ENCODE results near the gene PTTG1IP.
"Not testable (repeated sequence)": the region's sequence is repeated elsewhere in the genome, so short reads cannot be mapped to it uniquely, and the experiment has no call there.

Gene PTTG1IP

DNA sequence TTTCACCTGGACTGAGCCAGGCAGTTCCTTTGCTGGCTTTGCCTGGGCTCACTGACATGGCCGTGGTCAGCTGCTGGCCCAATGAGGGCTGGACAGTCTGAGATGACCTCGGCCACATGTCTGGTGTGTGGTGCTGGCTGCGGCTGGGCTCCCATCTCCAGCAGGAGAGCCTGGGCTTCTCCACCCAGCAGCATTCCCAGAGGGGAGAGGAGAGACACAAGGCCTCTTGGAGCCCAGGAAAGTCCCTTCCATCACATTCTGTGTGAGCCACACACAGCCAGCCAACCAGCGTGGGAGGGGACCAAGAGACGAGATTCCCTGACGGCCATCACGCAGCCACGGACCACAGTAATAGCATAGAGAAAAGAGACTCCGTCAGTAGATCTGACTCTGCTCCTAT lies 34.5 kb downstream of the PTTG1IP start:
- no peak for DNase-seq

DNA sequence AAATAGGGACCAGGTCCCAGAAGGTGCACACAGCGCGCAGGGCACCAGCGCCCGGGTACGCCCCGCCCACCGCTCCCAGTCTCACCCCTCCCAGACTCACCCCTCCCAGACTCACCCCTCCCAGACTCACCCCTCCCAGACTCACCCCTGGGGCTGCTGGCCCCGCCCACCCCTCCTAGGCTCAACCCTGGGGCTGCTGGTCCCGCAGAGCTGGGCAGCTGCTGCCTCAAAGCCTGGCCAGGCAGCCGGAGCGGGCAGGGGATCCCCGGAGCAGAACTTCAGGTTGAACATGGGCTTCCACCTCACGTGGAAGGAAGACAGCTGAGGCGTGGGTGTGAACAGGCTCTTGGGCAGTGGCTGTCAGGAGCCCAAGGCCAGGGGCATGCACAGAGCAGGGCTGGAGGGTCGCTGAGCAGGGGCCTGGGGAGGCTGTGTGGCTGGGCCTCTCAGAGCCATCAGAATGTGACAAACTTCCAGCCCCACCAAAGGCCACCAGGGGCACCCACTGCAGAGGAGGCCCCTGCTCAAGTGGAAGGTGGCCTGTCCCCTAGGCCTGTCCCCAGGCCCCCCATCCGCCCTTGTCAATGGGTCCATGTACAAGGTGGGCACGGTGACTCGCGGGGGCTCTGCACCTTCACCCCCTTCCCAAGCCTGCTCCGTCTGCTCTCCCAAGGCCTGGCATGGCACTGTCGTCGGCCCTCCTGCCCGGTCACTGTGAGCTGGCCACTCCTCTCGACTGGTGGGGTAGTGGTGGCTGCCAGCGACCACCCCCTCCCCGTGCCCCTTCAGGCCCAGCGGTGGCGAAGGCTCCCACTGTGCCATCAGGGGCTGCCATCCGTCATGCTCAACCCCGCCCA lies 35.2 kb downstream of the PTTG1IP start:
- no peak for DNase-seq

DNA sequence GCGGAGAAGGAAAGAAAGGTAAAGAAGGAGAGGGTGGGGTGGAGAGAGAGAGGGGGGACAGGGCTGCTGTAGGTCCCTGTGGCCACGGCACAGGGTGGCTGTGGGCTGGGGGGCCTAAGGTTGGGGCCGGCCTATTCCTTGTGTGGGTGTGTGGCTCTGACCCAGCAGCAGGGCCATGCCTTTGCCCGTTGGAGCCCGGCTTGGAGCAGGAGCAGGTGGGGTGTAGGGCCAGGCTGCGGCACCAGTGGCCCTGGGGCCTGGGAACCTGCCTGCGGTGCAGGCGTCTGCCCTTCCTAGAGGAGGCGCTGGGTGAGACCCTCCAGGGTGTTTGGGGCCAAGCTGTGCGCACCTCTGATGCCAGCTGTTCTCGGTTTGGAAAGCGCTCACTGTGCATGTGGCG lies 36.0 kb downstream of the PTTG1IP start:
- DNase-seq = no peak

DNA sequence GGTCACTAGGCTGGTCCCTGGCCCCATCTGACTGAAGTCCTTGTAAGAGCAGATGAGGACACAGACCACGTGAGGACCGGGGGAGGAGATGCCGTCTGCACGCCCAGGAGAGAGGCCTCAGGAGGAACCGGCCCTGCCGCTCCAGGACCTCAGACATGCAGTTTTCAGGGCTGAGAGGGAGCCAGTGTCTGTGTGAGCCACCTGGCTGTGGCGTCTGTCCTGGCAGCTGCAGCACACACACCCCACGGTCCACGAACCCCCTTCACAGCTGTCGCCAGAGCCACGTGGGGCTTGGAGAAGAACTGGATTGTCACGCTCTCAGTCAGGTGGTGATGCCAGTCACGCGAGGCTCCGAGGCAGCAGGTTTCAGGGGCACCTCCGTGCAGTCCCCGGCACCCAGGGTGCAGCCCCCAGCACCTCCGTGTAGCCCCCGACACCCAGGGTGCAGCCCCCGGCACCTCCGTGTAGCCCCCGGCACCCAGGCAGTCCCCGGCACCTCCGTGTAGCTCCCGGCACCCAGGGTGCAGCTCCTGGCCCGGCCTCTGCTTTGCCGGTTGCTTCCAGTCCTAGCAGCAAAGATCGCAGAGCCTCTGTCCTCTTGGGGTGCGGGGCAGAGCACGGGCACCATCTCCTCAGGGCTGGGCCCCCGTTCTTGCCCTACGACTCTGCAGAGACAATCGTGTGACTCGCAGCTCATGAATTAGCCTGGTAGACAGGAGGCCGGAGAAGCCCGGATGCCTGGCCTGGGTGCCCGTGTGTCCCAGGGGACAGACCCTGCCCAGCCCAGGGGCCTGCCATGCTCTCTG lies 36.6 kb downstream of the PTTG1IP start:
- no peak for DNase-seq

DNA sequence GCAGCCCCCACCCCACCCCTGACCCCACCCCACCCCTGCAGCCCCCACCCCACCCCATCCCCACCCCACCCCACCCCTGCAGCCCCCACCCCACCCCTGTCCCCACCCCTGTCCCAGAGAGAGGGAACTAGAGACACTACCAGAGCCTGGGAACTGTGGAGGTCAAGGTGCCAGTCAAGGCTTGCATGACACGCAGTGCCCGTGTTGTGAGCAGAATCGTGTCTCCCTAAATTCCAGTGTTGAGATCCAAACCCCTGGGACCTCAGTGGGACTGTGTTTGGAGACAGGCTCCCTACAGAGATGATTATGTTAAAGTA lies 37.2 kb downstream of the PTTG1IP start:
- no peak for DNase-seq

DNA sequence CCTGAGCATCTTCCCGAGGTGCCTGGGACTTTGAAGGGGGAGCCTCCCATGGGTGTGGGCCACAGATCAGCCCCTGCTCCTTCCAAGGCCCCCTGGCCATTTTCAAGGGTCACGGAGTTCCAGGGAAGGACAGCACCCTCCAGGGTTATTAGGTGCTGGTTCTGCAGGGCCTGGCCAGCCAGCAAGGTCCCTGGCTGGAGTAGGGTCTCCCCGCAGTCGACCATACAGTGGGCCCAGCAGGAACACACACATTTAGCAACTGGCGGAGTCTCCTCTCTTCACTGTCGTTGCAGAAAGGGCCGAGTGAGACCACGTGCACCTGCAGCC lies 37.9 kb downstream of the PTTG1IP start:
- no peak for DNase-seq

DNA sequence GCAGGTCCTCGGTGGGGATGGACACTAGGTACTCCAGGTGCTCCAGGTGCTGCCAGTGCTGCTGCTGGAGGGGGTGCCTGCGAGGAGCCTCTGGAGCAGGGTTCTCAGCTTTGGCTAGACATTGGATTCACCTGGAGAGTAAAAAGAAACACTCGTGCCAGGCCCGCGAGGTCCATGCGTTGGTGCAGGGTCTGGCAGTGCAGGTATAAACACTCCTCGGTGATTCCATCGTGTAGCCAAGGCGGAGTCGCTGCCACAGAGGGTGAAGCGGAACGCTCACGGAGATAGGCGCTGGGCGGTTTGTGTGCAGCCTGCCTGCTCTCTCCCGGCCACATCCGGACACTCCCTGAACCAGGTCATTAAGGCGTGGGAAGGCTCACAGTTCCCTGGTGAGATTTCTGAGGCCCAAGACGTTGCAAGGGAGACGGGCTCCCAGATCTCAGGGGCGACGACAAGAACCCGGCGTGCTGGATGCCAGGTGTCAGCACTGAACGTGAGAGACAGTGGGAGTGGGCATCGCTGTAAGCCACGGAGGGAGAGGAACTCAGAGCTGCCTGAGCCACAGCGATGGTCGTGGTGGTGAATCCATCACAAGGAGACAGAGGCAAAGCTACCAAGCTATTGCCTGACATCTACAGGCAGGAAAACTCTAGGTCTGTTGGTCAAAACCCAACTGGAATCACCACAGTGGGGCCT lies 38.4 kb downstream of the PTTG1IP start:
- DNase-seq = no peak

DNA sequence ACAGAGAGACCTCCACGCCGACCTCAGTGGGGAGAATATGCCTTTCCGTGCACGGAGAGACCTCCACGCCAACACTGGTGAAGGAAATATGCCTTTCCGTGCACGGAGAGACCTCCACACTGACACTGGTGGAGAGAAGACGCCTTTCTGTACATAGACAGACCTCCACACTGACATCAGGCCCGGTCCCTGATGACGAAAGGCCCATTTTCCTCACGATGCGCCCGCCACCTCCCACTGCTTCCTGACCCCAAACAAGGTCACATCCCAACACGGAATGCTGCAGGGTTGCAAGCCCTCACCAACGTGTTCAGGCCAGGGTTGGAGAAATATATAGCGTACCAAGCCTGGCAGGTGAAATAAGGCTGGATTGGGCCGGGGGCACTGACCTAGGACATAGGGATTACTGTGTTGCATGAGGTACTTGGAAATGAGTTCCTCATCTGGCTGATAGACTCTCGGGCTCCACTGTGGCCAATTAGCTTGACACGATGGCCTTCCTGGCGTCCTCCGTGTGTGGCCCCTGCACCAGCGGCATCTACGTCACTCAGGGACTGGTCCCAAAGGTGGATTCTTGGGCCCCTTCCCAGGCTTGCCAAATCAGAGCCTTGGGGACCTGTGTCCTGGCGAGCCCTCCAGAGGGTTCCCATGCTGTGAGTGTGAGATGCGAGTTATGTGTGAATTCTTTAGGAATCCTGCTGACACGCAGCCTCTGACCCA lies 39.1 kb downstream of the PTTG1IP start:
- DNase-seq = no peak

DNA sequence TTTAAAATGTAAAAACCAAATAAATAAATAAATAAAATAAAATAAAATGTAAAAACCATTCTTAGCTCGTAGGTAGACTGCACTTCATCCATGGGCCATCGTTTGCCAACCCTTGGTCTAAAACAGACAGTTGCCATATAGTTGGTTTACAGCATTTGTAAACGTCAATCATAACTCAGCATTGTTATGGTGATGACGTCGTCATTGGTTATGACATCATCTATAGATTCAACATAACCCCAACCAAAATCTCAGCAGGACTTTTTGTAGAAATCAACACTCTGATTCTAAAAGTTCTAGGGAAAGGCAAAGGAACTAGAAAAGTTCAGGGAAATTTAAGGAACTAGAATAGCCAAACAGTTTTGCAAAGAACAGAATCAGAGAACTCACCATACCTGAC lies 39.8 kb downstream of the PTTG1IP start:
- DNase-seq = no peak

DNA sequence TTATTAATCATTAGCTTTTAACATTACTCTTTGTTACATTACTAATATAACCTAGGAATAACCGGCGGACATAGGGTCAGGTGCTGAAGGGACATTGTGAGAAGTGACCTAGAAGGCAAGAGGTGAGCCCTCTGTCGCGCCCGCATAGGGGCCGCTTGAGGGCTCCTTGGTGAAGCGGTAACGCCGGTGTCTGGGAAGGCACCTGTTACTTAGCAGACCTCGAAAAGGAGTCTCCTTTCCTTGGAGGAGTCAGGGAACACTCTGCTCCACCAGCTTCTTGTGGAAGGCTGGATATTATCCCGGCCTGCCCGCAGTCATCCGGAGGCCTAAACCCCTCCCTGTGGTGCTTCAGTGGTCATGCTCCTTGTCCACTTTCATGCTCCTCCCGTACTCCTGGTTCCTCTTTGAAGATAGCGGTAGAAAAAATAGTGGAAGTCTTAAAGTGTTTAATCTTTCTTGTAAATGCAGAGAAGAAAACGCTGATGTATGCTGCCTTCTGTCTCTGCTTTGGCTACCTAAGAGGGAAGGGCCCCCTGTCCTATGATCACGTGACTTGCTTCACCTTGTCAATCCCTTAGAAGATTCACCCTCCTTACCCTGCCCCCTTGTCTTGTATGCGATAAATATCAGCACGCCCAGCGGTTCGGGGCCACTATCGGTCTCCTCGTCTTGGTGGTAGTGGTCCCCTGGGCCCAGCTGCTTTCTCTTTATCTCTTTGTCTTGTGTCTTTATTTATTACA lies 40.8 kb downstream of the PTTG1IP start:
- DNase-seq = not testable (repeated sequence)

DNA sequence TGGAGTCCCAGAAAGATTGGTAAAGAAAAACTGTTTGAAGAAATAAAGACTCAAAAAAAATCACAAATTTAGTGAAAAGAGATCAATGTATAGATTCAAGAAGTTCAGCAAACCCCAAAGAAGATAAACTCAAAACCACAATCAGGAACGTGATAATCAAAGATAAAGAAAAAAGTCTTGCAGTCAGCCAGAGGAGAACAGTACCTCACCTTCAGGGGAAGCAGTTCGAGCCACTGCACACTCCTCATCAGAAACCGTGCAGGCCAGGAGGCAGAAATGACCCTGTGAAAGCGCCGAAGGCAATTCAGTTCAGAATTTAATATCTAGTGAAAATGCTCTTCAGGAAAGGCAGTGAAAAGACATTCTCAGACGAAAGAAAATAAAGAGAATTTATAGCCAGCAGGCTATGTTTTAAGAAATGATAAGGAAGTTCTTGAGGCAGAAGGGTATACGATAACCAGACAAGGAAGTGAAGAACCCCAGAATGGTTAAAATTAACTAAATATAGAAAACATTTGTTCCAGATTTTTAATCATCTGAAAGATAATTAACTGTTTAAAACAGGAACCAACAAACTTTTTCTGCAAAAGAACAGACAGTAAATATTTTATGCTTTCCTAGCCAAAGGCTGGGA lies 42.1 kb downstream of the PTTG1IP start:
- DNase-seq = no peak

DNA sequence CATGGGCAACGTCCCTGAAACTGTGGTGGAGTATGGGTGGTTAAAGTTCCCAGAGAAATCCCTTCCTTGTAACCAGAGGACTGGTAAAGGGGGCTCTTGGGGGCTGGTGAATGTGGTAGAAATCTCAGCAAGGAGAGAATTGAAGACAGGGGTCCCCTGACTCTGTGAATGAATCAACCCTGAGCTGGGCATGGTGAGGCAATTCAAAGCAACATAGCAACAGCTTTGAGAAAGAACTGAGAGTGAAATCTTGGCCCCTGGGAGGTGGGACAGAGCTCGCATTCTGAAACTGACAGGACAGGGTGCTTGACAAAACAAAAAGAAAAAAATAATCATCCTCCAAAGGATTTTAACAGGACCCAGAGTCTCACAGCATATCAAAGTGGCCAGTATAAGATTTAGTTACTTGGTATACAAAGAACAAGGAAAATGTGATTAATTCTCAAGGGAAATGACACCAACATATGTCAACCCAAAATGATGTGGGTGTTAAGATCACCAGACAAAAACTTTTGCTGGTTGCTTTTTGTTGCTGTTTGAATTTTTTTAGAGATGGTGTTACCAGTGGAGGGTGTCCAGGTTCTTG lies 43.9 kb downstream of the PTTG1IP start:
- no peak for DNase-seq

DNA sequence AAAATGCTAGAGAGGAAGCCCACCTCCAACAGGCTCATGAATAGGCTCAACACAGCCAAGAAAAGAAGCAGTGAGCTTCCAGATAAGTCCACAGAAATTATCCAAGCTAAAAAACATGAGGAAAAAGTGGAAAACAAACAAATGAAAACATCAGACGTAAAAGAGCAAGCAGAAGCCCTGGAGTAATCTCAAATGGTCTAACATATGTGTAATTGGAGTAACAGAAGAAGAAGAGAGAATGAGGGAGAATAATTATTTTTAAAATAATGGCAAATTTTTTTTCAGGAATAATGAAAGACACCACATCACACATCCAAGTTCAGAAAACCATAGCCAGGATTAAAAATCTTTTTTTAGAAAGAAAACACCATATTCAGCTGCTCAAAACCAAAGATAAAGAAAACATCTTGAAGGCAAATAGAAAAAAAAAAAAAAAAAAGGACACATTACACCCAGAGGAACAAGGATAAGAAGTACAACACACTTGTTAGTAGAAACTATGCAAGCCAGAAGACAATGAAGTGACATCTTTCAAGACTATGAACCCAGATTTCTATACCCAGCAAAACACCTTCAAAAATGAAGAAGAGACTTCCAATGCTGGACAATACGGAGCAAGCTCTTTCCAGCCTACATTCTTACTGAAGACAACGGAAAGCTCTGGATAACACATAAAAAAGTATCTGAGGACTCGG lies 45.0 kb downstream of the PTTG1IP start:
- no peak for DNase-seq

DNA sequence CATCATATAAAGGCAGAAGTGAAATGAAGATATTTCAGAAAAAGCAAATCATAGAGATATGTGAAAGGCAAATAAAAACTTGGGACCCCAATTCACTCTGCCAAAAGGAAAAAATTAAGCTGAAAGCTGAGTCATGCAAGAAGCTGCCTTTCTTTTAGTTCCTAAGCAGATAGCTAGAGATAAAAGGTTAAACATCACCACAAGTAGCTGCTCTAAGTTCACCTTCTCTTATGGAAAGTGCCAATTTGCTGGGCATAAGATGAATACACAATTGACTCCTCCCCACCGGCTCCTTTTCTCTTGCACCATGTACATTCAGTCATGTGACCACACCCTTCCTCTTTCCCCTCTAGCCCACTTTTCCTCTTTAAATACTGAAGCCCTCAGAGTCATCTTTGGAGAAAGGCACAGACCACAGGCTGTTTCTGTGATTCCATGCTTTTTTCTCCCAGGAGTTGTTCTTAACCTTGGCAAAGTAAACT lies 50.3 kb downstream of the PTTG1IP start:
- DNase-seq = no peak

DNA sequence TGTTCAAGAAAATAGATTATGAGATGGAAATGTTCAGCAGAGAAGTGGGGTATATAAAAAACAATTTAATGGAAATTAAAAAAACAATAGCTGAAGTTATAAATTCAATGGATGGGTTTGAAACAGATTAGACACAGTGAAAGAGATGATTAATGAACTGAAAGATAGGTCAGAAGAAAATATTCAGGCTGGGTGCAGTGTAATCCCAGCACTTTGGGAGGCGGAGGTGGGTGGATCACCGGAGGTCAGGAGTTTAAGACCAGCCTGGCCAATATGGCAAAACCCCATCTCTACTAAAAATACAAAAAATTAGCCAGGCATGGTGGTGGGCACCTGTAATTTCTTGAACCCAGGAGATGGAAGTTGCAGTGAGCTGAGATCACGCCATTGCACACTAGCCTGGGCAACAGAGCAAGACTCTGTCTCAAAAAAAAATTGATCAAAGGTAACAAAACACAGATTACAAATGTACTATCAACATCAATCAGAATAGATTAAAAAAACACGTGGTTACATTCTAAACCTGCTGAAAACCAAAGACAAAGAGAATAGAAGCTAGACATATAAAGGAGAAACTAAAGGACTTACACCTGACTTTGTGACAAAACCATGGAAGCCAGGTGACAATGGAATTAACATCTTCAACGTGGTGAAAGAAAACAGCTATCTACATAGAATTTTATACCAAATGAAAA lies 50.9 kb downstream of the PTTG1IP start:
- no peak for DNase-seq

DNA sequence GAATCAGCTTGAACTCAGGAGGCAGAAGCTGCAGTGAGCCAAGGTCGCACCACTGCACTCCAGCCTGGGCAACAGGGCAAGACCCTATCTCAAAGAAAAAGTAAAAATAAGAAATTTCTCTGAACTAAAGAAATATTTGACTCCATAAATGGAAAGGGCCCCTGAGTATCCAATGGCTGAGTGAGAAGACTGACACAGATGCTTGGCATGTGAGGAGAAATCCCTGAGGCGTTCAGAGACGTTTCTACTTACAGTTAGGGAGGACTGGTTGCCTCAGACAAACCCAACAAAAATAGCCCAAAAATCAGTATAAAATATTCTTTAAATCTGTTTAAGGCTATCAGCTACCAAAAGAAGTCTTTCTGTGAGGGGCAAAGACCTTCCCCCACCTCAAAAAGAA lies 52.6 kb downstream of the PTTG1IP start:
- no peak for DNase-seq

DNA sequence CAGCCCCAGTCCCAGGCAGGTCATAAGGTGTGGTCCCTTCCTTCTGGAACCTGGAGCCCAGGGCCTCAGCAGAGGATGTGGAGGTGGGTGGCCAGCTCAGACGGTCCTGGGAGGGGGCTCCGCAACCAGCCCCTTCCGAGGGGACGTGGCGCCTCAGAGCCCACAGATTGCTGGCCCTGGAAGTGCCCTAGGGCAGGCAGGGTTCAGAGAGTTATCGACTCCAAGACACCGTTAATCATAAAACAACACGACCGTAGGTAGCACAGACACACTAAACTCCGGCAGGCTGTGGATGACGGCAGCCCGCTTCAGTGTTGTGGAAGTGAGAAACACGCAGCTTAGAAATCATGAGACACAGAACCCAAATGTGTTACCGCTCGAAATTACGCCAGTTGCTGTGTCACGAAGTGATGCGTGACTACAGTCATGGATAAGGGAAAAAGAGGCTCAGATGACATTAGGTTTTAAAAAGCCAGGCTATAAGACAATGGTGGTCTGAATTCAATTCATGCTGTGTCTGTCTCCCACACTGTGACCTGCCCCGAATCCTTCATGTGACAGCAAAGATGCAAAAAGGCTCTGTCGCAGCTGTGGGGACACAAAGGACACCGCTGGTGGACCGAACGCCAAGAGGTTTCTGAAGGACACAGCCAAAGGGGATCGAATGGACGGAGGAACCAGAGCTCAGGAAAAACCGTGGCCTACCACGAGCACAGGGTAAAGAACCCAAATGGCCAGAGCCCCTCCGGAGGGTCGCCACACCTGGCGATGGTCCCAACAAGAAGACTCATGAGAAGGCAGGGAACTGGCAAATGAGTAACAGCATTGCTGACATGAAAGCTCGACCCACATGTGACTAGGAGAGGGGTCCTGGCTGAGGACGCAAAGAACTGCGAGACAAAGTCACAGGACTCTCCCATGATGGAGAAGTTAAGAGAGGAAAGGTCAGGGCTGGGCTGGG lies 53.9 kb downstream of the PTTG1IP start:
- DNase-seq = no peak

DNA sequence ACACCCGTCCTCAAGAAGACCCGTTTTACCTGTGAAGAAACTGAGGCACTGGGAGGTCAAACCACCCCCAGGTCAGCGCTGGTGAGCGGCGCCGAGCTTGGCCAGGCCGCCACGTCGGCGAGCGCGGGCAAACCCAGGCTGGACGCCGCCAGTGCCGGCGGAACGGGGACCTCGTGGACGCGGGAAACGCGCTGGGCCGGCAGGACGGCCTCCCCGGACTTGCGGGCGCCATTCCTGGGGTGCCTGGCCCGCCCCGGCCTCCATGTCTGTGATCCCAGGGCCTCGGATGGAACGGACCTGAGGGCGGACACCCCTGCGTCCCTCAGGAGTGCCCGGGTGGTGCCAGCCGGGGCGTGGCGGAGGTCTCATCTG lies 54.9 kb downstream of the PTTG1IP start:
- no peak for DNase-seq
